Suprapubic skin (tissue), 4 donors: ENCODE data around the gene DCAF8. TPM values are rescaled to one million over a fixed set of nuclear protein-coding genes. Genes with fewer than 3 reads are reported as not detected.

Source experiments
- DNase-seq, 2 donors: peaks; one replicate each; pipeline ENCODE4 v3.0.0-alpha.2; 2019; ENCODE audit warnings: low spot score in 2 of 2
- H3K27ac ChIP-seq: fragments of 200-600 bp; sonication (generic); one replicate; pipeline ENCODE4 v1.5.1; 2019
- H3K27me3 ChIP-seq: fragments of 200-600 bp; sonication (generic); one replicate; pipeline ENCODE4 v1.5.1; 2019
- H3K36me3 ChIP-seq: fragments of 200-600 bp; sonication (generic); one replicate; pipeline ENCODE4 v1.5.1; 2019
- H3K4me1 ChIP-seq: fragments of 200-600 bp; sonication (generic); one replicate; pipeline ENCODE4 v1.5.1; 2019
- H3K4me3 ChIP-seq: fragments of 200-600 bp; sonication (generic); one replicate; pipeline ENCODE4 v1.5.1; 2019; ENCODE audit warnings: mild to moderate bottlenecking
- H3K9me3 ChIP-seq: fragments of 200-600 bp; sonication (generic); one replicate; pipeline ENCODE4 v1.5.1; 2019
- EP300 ChIP-seq: sonication (generic); formaldehyde crosslinking; IDR thresholded peaks from one replicate; pipeline ENCODE4 v1.6.1; 2017; ENCODE audit warnings: antibody characterized with exemption
- POLR2A ChIP-seq, 2 donors: fragments of 450-650 bp; IDR thresholded peaks; one replicate each; pipeline ENCODE4 v1.6.1; 2017; ENCODE audit warnings: antibody characterized with exemption in 2 of 2, mild to moderate bottlenecking in 2 of 2, moderate library complexity in 2 of 2
- POLR2AphosphoS5 ChIP-seq, 3 donors: sonication (generic); formaldehyde crosslinking; IDR thresholded peaks; one replicate each; pipeline ENCODE4 v1.6.1; 2017; ENCODE audit warnings: antibody characterized with exemption in 3 of 3
- WGBS: methylation state at CpG from one replicate; pipeline ENCODE4 v1.1.5; 2018; 5-methylcytosine and 5-hydroxymethylcytosine counted together
- total RNA-seq, 4 donors: library from RNA; depleted of rRNA; stranded (reverse); fragments of >200 nt; gene quantifications; one replicate each; pipeline ENCODE4 v1.1.0, GENCODE V29; 2016
- TF ChIP-seq, protein P1 (sequence below), 2 donors: fragments of 200-600 bp in 1 of 2; fragments of 450-650 bp in 1 of 2; sonication (generic) in 1 of 2; IDR thresholded peaks; one replicate each; pipeline ENCODE4 v1.5.1; 2016 to 2019; ENCODE audit warnings: antibody characterized with exemption in 2 of 2, mild to moderate bottlenecking in 1 of 2, moderate library complexity in 1 of 2

The DCAF8 gene
- total RNA-seq, 4 donors from 2014 or later = 98.3 to 402 (median 125) TPM

DNA sequence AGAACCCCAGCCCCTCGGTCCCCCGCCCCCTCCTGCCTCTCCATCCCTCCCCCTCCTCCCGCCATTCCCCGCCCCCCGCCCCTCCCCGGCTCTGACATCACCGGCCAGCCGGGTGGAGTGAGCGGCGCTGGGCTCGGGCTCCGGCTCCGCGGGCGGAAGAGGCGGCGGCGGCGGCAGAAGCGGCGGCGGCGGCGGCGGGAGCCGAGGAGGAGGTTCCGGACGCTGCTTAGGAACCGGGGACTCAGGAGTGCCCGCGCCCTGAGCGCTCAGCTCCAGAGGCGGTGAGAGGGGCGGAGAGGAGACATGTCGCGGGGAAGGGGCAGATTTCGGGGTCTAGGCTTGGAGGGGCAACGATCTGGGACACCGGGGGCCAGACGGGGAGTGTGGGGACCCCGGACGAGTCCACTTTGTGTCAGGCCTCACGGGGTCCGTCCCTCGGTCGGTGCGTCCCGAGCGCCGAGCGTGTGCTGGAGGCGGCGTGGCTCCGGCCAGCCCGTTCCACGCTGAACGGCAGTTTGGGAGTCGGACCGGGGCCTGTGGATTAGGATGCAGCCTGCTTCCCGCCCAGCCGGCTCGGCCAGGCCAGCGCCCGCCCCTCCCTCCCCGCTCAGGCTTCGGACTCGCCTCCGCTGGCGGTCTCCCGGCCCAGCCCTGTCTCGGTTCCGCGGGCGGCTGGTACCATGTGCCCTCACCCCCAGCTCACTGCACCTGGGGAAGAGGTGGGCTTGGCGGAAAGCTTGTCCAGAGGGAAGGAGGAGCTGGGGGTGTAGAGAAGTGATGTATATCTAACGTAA, 56.9 kb downstream of the DCAF8 start, which contains the start of gene PEA15:
TSS of gene PEA15 (plus strand) at position 143 of the 794 bp plus-strand sequence. CDS start 6,161 bp downstream, outside the sequence.
- no peak for TF ChIP-seq EP300
- peak; percentile 14 to 54 for TF ChIP-seq POLR2A (IDR thresholded peaks at IDR 0.05)
- peak; percentile 80 to 85 for DNase-seq
- peak within 1 kb of the TSS; percentile 96 for H3K27ac ChIP-seq
- no peaks in the 10 kb centered on the region for H3K27me3 ChIP-seq
- H3K9me3 ChIP-seq = no peaks in the 10 kb centered on the region
- 0% methylated on average over 18 of the region's 76 CpGs for WGBS
- peaks cover 55% of the 10 kb centered on the region for H3K4me1 ChIP-seq
- H3K4me3 ChIP-seq = peak within 1 kb of the TSS; percentile 87
- peaks cover 15% of the 10 kb centered on the region for H3K36me3 ChIP-seq

DNA sequence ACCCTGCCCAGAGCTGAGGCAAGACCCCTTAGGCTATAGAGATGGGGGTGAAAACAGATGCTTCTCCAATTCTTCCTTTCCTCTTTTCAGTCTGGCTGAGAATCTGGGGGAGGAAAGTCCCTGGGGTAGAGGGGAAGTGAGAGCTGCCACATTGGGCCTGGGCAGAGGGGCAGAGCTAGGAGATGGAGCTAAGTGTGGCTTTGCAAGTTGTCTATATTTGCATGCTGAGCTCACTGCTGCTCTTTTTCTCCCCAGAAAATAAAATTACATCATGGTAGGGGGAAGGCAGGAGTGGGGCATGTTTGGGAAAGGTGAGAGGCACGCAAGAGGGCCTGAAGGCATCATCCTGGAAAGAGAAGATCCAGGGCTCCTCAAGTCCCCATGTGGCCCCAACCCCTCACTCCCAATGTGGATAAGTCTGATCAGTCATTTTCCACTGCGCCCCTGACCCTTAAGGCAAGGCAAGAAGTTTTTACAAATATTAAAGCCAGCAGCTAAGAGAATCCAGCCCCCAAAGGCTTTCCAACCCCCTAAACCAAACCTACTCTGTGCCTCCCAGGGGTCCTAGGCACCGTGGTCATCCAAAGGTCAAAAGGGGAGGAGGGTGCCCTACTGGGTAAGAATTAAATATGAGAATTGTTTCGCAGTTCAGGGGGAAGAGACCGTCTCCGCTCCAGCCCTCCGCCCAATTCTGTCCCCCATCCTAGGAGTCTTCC, 57.7 kb downstream of the DCAF8 start:
- DNase-seq = no peak
- peaks cover 10% of the 10 kb centered on the region for H3K36me3 ChIP-seq
- no peaks in the 10 kb centered on the region for H3K9me3 ChIP-seq
- TF ChIP-seq POLR2AphosphoS5 (IDR thresholded peaks at IDR 0.05) (no peak), EP300 (no peak), POLR2A (IDR thresholded peaks at IDR 0.05) (no peak)
- TF ChIP-seq, protein P1, sequence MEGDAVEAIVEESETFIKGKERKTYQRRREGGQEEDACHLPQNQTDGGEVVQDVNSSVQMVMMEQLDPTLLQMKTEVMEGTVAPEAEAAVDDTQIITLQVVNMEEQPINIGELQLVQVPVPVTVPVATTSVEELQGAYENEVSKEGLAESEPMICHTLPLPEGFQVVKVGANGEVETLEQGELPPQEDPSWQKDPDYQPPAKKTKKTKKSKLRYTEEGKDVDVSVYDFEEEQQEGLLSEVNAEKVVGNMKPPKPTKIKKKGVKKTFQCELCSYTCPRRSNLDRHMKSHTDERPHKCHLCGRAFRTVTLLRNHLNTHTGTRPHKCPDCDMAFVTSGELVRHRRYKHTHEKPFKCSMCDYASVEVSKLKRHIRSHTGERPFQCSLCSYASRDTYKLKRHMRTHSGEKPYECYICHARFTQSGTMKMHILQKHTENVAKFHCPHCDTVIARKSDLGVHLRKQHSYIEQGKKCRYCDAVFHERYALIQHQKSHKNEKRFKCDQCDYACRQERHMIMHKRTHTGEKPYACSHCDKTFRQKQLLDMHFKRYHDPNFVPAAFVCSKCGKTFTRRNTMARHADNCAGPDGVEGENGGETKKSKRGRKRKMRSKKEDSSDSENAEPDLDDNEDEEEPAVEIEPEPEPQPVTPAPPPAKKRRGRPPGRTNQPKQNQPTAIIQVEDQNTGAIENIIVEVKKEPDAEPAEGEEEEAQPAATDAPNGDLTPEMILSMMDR (IDR thresholded peaks at IDR 0.05) = no peak
- H3K27me3 ChIP-seq = no peaks in the 10 kb centered on the region
- H3K4me1 ChIP-seq = peaks cover 47% of the 10 kb centered on the region
- peak overlapping the region; percentile 96 for H3K27ac ChIP-seq
- H3K4me3 ChIP-seq = peak overlapping the region; percentile 87
- 20% methylated on average over 7 of the region's 7 CpGs for WGBS

DNA sequence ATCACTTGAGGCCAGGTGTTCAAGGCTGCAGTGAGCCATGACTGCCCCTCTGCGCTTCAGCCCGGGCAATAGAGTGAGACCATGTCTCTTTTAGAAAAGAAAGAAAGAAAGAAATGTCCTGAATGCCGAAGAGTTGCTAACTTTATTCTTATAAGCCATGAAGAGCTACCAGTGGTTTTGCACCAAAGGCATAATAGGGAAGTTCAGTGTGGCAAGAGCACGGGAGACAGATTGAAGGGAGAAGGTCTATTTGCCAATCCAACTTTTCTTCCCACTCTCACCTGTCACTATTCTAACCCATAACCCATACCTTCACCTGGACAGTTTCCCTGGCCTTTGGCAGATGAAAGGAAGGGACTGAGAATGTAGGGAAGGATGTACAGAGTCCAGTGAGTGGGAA, 61.6 kb downstream of the DCAF8 start:
- Histone ChIP-seq H3K27me3 (no peaks in the 10 kb centered on the region), H3K9me3 (no peaks in the 10 kb centered on the region), H3K27ac (no peak overlapping the region), H3K36me3 (no peaks in the 10 kb centered on the region), H3K4me3 (no peak overlapping the region), H3K4me1 (peaks cover 10% of the 10 kb centered on the region)
- 86% methylated on average over 4 of the region's 4 CpGs for WGBS
- TF ChIP-seq EP300 (no peak), POLR2A (IDR thresholded peaks at IDR 0.05) (no peak), POLR2AphosphoS5 (IDR thresholded peaks at IDR 0.05) (no peak)
- TF ChIP-seq, protein P1 (IDR thresholded peaks at IDR 0.05) = no peak
- DNase-seq = no peak

DNA sequence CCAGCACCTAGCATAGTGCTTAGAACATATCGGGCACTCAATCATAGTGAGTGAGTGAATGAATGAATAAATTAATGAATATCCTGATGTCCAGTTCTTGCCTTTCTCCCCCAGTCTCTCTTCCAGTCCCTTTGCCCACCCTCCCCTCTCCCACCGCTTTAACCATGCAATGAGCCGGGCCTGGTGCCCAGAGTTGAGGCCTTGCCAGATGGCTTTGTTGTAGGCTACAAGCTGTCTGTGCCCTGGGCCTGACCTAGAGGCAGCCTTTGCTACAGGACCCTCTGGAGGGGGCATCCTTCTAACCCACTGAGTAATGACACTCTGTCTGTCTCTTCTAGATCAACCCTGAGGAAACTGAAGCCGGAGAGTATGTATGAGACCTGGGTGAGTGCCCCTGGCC, 65.1 kb downstream of the DCAF8 start:
- Histone ChIP-seq H3K4me3 (no peak overlapping the region), H3K4me1 (peaks cover 10% of the 10 kb centered on the region), H3K36me3 (no peaks in the 10 kb centered on the region), H3K27ac (no peak overlapping the region), H3K27me3 (no peaks in the 10 kb centered on the region), H3K9me3 (no peaks in the 10 kb centered on the region)
- no peak for TF ChIP-seq POLR2A (IDR thresholded peaks at IDR 0.05)
- TF ChIP-seq, protein P1 (IDR thresholded peaks at IDR 0.05) = no peak
- 91% methylated on average over 4 of the region's 4 CpGs for WGBS
- DNase-seq = no peak

DNA sequence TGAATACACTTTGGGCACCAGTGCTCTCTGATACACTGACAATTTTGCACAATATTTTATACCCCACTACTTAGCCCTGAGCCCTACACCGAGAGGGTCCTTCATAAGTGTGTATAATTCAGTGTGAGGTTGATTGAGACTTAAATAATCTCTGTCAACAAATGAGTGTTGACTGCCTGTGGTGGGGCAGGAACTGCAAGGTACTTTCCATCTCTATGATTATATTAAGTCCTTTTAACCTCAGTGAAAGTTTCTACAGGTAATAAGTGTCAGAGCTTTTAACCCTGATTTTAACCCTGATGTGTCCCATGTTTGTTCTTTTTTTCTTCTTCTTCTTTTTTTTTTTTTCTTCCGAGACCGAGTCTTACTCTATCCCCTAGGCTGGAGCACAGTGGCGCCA, 66.2 kb downstream of the DCAF8 start:
- WGBS = 83% methylated on average over 4 of the region's 4 CpGs
- H3K4me1 ChIP-seq = peaks cover 10% of the 10 kb centered on the region
- H3K27ac ChIP-seq = no peak overlapping the region
- no peak overlapping the region for H3K4me3 ChIP-seq
- TF ChIP-seq EP300 = no peak
- TF ChIP-seq POLR2A (IDR thresholded peaks at IDR 0.05) = no peak
- no peak for TF ChIP-seq POLR2AphosphoS5 (IDR thresholded peaks at IDR 0.05)
- TF ChIP-seq, protein P1 (IDR thresholded peaks at IDR 0.05) = no peak
- no peaks in the 10 kb centered on the region for H3K9me3 ChIP-seq
- H3K36me3 ChIP-seq = no peaks in the 10 kb centered on the region
- DNase-seq = no peak
- H3K27me3 ChIP-seq = no peaks in the 10 kb centered on the region
